Neural cell (in vitro differentiated cells): ENCODE measurements around the gene MYO1F. TPM values are rescaled to one million over a fixed set of nuclear protein-coding genes. Genes with fewer than 3 reads are reported as not detected.

Source experiments
- H2AFZ ChIP-seq: fragments of 200-600, 300-800 bp; sonication (generic), shearing (Covaris generic); 2 replicates; pipeline ENCODE4 v1.6.0; 2014; ENCODE audit warnings: low read depth, mild to moderate bottlenecking, antibody characterized with exemption, low read length, moderate library complexity
- H3F3A ChIP-seq: fragments of 200-600 bp; shearing (Covaris generic); 2 replicates; pipeline ENCODE4 v1.6.1; 2016; ENCODE audit warnings: mild to moderate bottlenecking, moderate library complexity, mixed read lengths, antibody characterized with exemption, low read length; ENCODE audit not compliant: insufficient read depth, poor library complexity, severe bottlenecking
- H3K27ac ChIP-seq: fragments of 200-600, 300-800 bp; sonication (generic), shearing (Covaris generic); 2 replicates; pipeline ENCODE4 v1.5.1; 2014; ENCODE audit warnings: mild to moderate bottlenecking, low read length, moderate library complexity
- H3K27me3 ChIP-seq: fragments of 300-800, 200-600 bp; sonication (generic), shearing (Covaris generic); 2 replicates; pipeline ENCODE4 v1.6.0; 2014; ENCODE audit warnings: mild to moderate bottlenecking, low read depth, low read length, moderate library complexity; ENCODE audit not compliant: insufficient read depth
- H3K36me3 ChIP-seq: fragments of 300-800, 200-600 bp; sonication (generic), shearing (Covaris generic); 2 replicates; pipeline ENCODE4 v1.5.1; 2014; ENCODE audit warnings: mild to moderate bottlenecking, antibody characterized with exemption, low read length, moderate library complexity; ENCODE audit not compliant: insufficient read depth
- H3K4me2 ChIP-seq: fragments of 300-800, 200-600 bp; sonication (generic), shearing (Covaris generic); 2 replicates; pipeline ENCODE4 v1.6.0; 2014; ENCODE audit warnings: mild to moderate bottlenecking, low read length
- H3K4me3 ChIP-seq: fragments of 300-800, 200-600 bp; sonication (generic), shearing (Covaris generic); 2 replicates; pipeline ENCODE4 v1.5.1; 2014; ENCODE audit warnings: mild to moderate bottlenecking, low read length, moderate library complexity
- H3K79me2 ChIP-seq: fragments of 200-600 bp; shearing (Covaris generic); replicated peaks from 2 replicates; pipeline ENCODE4 v1.6.0; 2014; ENCODE audit warnings: mild to moderate bottlenecking, low read length, moderate library complexity; ENCODE audit not compliant: insufficient read depth
- H3K9ac ChIP-seq: fragments of 300-800, 200-600 bp; sonication (generic), shearing (Covaris generic); 2 replicates; pipeline ENCODE4 v1.6.1; 2016; ENCODE audit warnings: mild to moderate bottlenecking, low read length, mixed read lengths
- H3K9me2 ChIP-seq: fragments of 200-600 bp; shearing (Covaris generic); 2 replicates; pipeline ENCODE4 v1.6.1; 2016; ENCODE audit warnings: mild to moderate bottlenecking, low read length, mixed read lengths; ENCODE audit not compliant: insufficient read depth
- H3K9me3 ChIP-seq: fragments of 200-600, 300-800 bp; sonication (generic), shearing (Covaris generic); 2 replicates; pipeline ENCODE4 v1.6.1; 2016; ENCODE audit warnings: mild to moderate bottlenecking, mixed run types, low read length, moderate library complexity, mixed read lengths
- H4K20me1 ChIP-seq: fragments of 200-600 bp; shearing (Covaris generic); 2 replicates; pipeline ENCODE4 v1.6.1; 2016; ENCODE audit warnings: mild to moderate bottlenecking, mixed run types; ENCODE audit not compliant: insufficient read depth
- CTCF ChIP-seq: fragments of 450-650 bp; IDR thresholded peaks from 2 replicates; pipeline ENCODE4 v1.5.1; 2014; ENCODE audit warnings: antibody characterized with exemption, mild to moderate bottlenecking, moderate library complexity; ENCODE audit not compliant: poor library complexity, severe bottlenecking
- EP300 ChIP-seq: fragments of 450-650 bp; conservative IDR thresholded peaks from 2 replicates; pipeline ENCODE4 v1.6.1; 2014; ENCODE audit warnings: antibody characterized with exemption, mild to moderate bottlenecking, moderate library complexity; ENCODE audit not compliant: poor library complexity, severe bottlenecking
- EZH2 ChIP-seq: fragments of 200-600, 300-800 bp; shearing (Covaris generic), sonication (generic); IDR thresholded peaks from 2 replicates; pipeline ENCODE4 v1.6.1; 2014; ENCODE audit warnings: antibody characterized with exemption, low read length, borderline replicate concordance, mild to moderate bottlenecking; ENCODE audit not compliant: insufficient read depth, poor library complexity, severe bottlenecking
- MXI1 ChIP-seq: fragments of 450-650 bp; conservative IDR thresholded peaks from 2 replicates; pipeline ENCODE4 v1.6.1; 2014; ENCODE audit warnings: antibody characterized with exemption, mild to moderate bottlenecking; ENCODE audit not compliant: poor library complexity, severe bottlenecking
- POLR2AphosphoS5 ChIP-seq: IDR thresholded peaks from 2 replicates; pipeline ENCODE4 v1.6.1; 2012
- RAD21 ChIP-seq: fragments of 450-650 bp; conservative IDR thresholded peaks from 2 replicates; pipeline ENCODE4 v1.6.1; 2014; ENCODE audit warnings: antibody characterized with exemption, mild to moderate bottlenecking, moderate library complexity
- SMC3 ChIP-seq: fragments of 450-650 bp; conservative IDR thresholded peaks from 2 replicates; pipeline ENCODE4 v1.6.1; 2014; ENCODE audit warnings: antibody characterized with exemption, mild to moderate bottlenecking, moderate library complexity; ENCODE audit not compliant: poor library complexity
- TAF1 ChIP-seq: IDR thresholded peaks from 2 replicates; pipeline ENCODE4 v1.6.1; 2012; ENCODE audit warnings: low read depth
- polyA plus RNA-seq: library from polyadenylated mRNA; depleted of rRNA; stranded (reverse); fragments of >200 nt; gene quantifications from 2 replicates; pipeline ENCODE4 v1.2.3, GENCODE V29; 2014
- TF ChIP-seq, protein P1 (sequence below): IDR thresholded peaks from 2 replicates; pipeline ENCODE4 v1.6.1; 2012; ENCODE audit warnings: borderline replicate concordance

The MYO1F gene
- polyA plus RNA-seq, 1 donor from 2014 or later: 0.40 TPM

- no peaks in the 10 kb centered on the region for H3F3A ChIP-seq
- peaks cover 3% of the 10 kb centered on the region for H3K79me2 ChIP-seq
- H3K9ac ChIP-seq: no peak overlapping the region
- peaks cover 8% of the 10 kb centered on the region for H4K20me1 ChIP-seq
- no peak overlapping the region for H3K4me2 ChIP-seq
- H3K4me3 ChIP-seq: no peak overlapping the region
- H2AFZ ChIP-seq: no peak overlapping the region
- TF ChIP-seq SMC3 (no peak), EP300 (no peak), POLR2AphosphoS5 (no peak), CTCF (no peak), TAF1 (no peak), EZH2 (no peak), MXI1 (no peak), RAD21 (no peak)
- TF ChIP-seq, protein P1, sequence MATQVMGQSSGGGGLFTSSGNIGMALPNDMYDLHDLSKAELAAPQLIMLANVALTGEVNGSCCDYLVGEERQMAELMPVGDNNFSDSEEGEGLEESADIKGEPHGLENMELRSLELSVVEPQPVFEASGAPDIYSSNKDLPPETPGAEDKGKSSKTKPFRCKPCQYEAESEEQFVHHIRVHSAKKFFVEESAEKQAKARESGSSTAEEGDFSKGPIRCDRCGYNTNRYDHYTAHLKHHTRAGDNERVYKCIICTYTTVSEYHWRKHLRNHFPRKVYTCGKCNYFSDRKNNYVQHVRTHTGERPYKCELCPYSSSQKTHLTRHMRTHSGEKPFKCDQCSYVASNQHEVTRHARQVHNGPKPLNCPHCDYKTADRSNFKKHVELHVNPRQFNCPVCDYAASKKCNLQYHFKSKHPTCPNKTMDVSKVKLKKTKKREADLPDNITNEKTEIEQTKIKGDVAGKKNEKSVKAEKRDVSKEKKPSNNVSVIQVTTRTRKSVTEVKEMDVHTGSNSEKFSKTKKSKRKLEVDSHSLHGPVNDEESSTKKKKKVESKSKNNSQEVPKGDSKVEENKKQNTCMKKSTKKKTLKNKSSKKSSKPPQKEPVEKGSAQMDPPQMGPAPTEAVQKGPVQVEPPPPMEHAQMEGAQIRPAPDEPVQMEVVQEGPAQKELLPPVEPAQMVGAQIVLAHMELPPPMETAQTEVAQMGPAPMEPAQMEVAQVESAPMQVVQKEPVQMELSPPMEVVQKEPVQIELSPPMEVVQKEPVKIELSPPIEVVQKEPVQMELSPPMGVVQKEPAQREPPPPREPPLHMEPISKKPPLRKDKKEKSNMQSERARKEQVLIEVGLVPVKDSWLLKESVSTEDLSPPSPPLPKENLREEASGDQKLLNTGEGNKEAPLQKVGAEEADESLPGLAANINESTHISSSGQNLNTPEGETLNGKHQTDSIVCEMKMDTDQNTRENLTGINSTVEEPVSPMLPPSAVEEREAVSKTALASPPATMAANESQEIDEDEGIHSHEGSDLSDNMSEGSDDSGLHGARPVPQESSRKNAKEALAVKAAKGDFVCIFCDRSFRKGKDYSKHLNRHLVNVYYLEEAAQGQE: no peak
- H3K9me3 ChIP-seq: no peaks in the 10 kb centered on the region
- H3K27ac ChIP-seq: no peak overlapping the region
- H3K27me3 ChIP-seq: no peaks in the 10 kb centered on the region
- peaks cover 12% of the 10 kb centered on the region for H3K36me3 ChIP-seq
- no peaks in the 10 kb centered on the region for H3K9me2 ChIP-seq
These were observed 89.9 kb downstream of the MYO1F start for GRCh38 chr19:8487137-8487851.

- no peaks in the 10 kb centered on the region for H3K9me3 ChIP-seq
- H3K36me3 ChIP-seq: peaks cover 12% of the 10 kb centered on the region
- no peak overlapping the region for H3K4me2 ChIP-seq
- no peak overlapping the region for H2AFZ ChIP-seq
- H3K4me3 ChIP-seq: no peak overlapping the region
- no peak overlapping the region for H3K9ac ChIP-seq
- H3K27ac ChIP-seq: no peak overlapping the region
- H3F3A ChIP-seq: no peaks in the 10 kb centered on the region
- H4K20me1 ChIP-seq: peaks cover 8% of the 10 kb centered on the region
- peaks cover 3% of the 10 kb centered on the region for H3K79me2 ChIP-seq
- no peaks in the 10 kb centered on the region for H3K9me2 ChIP-seq
- TF ChIP-seq EZH2: no peak
- TF ChIP-seq TAF1: no peak
- no peak for TF ChIP-seq MXI1
- no peaks in the 10 kb centered on the region for H3K27me3 ChIP-seq
These were observed 90.5 kb downstream of the MYO1F start for GRCh38 chr19:8486661-8487136.
